Left cardiac atrium (tissue), 4 donors: ENCODE data around the gene JDP2. TPM values are rescaled to one million over a fixed set of nuclear protein-coding genes. Genes with fewer than 3 reads are reported as not detected.

Experiments used
- ATAC-seq, 2 donors: fragments of 200-7000 bp; cut with Tn5 transposase; one replicate each; pipeline ENCODE4 v1.9.1; 2020; ENCODE audit warnings: mild to moderate bottlenecking in 2 of 2, moderate library complexity in 2 of 2
- DNase-seq: peaks from one replicate; pipeline ENCODE4 v3.0.0-alpha.2; 2020
- intact Hi-C, 2 donors: fragments of 100-400 bp; cut with DNase I; formaldehyde crosslinking; loops; one replicate each; pipeline versions ENCODE4 v1.14.1 to v1.15.1; 2022 to 2023
- total RNA-seq, 2 donors: library from RNA; stranded (reverse); fragmentation: NEBNext Ultra II Directional; extraction: Animal tissue kit (Norgen Biotek cat#: 25700); gene quantifications; one replicate each; pipeline ENCODE4 v1.2.1, GENCODE V29; 2021
- donor health status: DM: no; HTN: yes; CAD: no.
- donor health status: DM: no; HTN: yes; CAD: no; lungs with severe emphysema.
- donor health status: DM: yes; HTN: yes; CAD: no.
- donor health status: Dilated cardiomyopathy.

Gene JDP2
- total RNA-seq, 2 donors from 2014 or later = 30.5 to 32.7 TPM

DNA sequence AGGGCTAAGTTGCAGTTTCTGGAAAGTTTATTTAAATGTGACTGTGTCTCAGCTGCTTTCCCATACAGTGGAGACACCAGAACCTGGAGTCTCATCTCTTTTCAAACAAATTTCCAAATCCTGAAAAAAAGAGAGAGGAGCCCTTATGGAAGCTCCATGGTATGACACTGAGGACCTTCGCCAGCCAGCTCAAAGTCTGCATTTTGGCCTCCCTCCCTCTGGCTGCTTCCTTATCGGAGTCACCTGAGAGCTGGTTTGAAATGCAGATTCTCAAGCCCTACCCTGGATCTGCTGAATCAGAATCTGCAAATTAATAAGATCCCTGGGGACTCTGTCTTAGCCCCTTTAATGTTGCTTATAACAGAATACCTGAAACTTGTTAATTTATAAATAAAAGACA is 21.7 kb upstream of the JDP2 start:
- DNase-seq (no peak), ATAC-seq (no peak)
- intact Hi-C loops = no loop called here

DNA sequence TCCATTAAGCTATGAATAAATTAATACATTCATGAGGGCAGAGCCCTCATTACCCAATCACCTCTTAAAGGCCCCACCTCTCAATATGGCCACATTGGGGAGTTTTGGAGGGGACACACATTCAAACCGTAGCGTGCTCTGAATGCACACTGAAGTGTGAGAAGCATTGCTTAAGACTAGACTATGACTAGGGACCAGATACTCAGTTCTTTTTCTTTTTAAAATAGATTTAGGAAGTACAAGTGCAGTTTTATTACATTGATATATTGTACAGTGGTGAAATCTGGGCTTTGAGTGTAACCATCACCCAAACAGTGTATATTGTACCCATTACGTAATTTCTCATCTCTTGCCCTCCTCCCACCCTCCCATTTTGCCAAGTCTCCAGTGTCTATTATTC is 21.0 kb upstream of the JDP2 start:
- intact Hi-C loops = no loop called here
- no peak for DNase-seq
- no peak for ATAC-seq

- intact Hi-C loops = no loop called here
- no peak for DNase-seq
Observed at GRCh38 chr14:75409316-75410205, 18.3 kb upstream of the JDP2 start.

GRCh38 chr14:75411214-75411540 is 16.6 kb upstream of the JDP2 start:
- ATAC-seq (peak; percentile 65 to 73), DNase-seq (peak; percentile 41)
- intact Hi-C loops = no loop called here

More at GRCh38 chr14:75409316-75410205, 18.3 kb upstream of the JDP2 start:
- peak in 1 of 2 donors; percentile 50 for ATAC-seq

GRCh38 chr14:75413013-75413412 is 14.8 kb upstream of the JDP2 start:
- DNase-seq (no peak), ATAC-seq (no peak)
- intact Hi-C loops = no loop called here

DNA sequence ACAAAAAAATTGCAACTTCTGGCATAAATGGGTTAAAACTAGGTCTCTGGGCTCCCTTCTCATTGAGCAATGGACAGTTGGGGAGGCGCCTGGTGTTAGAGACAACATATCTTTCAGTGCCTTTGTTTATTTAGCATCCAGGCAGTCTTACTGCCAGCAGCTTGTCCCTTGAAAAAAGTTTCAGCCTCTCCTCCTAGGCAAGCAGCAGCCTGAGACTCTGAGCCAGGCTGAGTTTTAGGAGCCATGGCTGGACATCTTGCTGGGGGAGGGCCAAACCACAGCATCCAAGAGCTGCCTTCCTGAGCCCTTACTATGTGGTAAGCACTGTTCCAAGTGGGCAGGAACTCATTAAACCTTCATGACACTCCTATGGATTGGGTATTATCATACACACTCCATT is 10.1 kb upstream of the JDP2 start:
- ATAC-seq (no peak), DNase-seq (no peak)
- intact Hi-C loops = no loop called here

DNA sequence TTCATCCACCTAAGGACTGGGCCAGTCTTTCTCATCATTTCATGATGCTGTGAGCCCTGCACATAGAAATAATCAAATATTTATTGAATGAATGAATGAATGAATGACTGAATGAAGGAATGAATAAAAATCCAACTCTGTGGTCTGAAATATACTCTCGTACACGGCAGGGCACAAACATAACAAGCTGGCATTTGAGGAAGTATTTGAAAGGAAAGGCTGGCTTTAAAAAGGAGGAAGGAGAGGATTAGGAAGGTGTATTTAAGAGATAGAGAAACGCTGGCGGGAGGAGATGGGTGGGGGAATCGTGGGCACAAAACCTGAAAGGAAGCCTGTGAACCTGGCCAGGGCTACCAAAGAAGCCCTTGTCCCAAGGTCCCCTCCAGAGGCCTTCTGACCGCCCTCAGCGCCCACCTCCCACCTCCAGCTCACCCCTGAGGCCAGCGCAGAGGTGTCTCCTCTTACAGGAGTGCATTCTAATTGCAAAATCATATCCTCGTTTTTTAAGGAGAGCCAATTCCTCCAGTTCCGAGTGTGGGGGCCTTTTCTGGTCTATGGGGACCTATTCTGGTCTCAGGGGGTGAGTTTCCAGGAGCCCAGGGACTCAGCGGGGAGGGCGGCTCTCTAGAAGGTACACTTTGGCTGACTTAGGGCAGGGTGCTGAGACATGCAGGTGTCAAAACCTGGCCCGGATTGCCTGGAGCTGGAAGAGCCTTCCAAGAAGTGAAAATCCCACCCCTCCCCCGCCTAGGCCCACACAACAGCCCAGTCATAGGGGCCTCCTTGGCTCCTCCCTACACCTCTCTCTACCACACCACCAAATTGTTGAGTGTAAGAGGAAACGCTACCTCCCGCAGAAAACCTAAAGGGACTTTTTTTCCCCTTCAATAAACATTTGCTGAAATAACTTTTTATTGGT is 8.7 kb upstream of the JDP2 start:
- ATAC-seq (peak; percentile 12 to 65), DNase-seq (no peak)
- intact Hi-C loops = no loop called here

- intact Hi-C loops = no loop called here
- ATAC-seq = peak; percentile 62 to 71
- DNase-seq = no peak
Observed at GRCh38 chr14:75422169-75422568, 5.7 kb upstream of the JDP2 start.

DNA sequence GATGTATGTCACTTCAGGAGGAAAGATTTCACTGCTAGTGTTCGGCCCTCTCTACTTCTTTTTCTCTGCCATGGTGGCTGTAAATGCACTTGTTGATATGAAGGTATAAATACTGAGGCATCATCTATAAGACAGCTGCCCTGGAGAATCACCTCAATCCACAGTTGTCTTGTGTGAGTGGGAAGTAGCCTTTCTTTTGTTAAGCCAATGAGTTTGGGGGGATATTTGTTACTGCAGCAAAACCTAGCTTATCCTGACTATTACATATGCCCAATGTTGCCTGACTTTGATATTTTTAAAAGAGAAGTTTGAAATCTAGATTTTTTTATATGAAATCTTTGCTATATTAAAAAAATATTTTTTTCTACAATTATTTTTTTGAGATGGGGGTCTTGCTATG is 3.3 kb upstream of the JDP2 start:
- intact Hi-C loops = no loop called here
- ATAC-seq = no peak
- DNase-seq = no peak

GRCh38 chr14:75425446-75425845 is 2.4 kb upstream of the JDP2 start:
- ATAC-seq = no peak
- DNase-seq = no peak
- intact Hi-C loops = loop anchor here in 1 of 2 donors (5.0 kb wide), 1 partner anchor 113 kb away; no protein-coding TSS in a partner anchor

DNA sequence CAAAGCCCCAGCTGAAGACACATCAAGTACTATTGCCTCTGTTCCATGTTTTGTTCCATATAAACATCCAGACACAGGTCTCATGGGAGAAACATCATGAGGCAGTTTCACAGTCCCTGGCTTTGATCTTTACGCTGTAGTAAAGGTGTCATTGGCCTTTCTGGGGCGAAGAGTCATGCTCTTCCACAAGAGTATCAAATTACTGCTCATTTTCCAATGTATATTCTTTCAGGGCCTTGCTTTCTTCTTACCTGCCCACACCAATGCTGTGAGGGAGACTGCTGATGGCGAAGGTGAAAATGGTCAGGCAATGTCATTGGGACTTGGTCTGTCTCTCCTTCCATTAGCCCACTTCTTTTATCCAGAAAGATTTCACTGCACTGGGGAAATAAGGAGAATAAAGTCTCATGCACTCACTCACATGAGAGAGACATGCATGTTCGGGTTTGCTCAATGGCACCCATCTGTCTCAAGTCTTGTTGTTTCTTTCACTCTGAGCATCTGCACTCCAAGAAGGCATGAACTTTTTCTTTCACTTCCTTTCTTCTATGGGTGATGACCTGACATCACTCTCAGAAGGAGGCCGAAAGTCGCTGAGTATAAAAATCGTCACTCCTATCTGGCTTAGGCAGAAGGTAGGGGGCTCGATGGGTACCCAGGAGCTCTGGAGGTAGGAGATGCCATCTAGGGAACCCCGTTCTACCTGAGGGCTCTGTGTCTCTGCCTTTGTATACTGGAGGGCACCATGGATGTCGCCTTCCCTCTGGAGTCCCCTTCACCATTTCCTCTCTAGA is 1.3 kb upstream of the JDP2 start:
- no peak for ATAC-seq
- no peak for DNase-seq
- intact Hi-C loops = loop anchor here in 1 of 2 donors (5.0 kb wide), 1 partner anchor 114 kb away; no protein-coding TSS in a partner anchor

DNA sequence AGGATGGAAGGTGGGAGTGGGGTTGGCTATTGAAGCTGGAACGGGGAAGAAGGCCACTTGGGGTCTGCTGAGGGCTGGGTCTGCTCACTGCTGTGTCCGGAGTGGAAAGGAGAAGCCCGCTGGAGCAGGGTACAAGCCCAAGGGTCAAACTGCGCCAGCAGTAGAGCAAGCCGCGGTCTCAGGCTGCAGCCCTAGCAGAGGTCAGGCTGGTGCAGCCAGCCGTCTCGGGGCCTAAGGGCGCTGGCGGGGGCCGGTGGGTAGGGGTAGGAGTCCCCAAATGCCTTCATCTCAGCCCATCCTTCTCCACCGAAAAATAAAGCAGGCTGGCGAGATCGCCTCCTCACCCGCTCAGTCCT is 718 bp upstream of the JDP2 start:
- intact Hi-C loops = loop anchor here in 1 of 2 donors (5.0 kb wide), 1 partner anchor 115 kb away; no protein-coding TSS in a partner anchor

DNA sequence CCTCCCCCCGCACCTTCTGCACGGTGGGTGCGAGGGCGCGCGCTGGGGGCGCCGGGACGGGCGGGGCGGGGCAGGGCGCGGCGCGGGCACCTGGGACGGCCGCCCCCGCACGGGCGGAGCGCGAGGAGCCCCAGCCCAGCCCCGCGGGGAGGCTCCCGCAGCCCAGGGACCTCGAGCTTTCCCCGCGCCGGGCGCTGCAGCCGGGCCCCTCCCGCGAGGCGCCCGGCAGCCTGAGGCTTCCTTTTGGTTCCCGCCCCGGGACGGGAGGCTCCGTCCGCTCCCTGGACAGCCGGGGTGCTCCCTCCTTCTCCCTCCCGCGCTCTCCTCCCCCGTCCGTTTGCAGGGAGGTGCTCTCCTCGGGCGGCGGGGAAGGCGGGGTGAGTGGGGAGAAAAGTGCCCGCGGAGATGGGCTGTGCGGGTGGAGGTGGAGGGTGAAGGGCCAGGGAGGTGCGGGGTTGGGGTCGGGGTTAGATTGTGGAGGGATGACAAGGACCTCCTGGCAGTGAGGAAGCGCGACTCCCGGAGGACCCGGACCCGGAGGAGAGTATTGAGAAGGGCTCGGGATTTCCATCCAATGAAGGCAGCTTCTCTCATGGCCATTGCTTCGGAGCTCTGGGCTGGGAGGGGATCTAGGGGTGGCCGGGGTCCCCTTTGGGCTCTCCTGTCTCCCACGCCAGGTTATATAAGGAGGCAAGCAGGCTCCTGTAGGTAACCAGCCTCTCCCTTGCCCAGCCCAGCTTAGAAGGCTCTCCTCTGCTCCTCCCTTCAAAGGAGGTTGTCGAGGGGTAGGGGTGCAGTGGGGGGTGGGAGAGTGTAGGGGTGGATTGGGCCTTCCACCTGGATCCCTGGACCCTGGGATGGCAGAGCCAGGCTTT is 645 bp downstream of the JDP2 start:
- intact Hi-C loops = loop anchor here in 1 of 2 donors (5.0 kb wide), 1 partner anchor 116 kb away; no protein-coding TSS in a partner anchor
- ATAC-seq (peak; percentile 17 to 30), DNase-seq (peak; percentile 64)

More for the DNA sequence above, 718 bp upstream of the JDP2 start:
- ATAC-seq (peak; percentile 24 to 28), DNase-seq (no peak)

DNA sequence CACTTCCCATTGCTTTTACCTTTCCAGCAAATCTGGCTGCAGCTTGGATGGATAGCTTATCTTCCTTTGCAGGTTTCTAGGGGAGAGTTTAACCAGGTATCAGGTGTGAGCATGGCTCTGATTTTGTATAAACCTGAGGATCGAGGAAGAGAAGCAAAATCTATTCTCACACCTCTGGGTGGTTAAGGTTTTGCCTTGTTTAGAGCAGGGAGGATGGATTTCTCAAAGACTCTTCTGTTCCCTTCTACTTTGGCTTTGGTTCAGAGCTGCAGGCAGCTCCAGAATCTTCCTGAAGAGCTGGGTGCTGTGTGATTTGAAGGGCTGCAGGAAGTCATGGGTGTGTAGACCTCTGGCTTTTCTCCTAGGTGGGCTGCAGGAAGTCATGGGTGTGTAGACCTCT is 1.7 kb downstream of the JDP2 start:
- DNase-seq (no peak), ATAC-seq (no peak)
- intact Hi-C loops = loop anchor here in 1 of 2 donors (5.0 kb wide), 1 partner anchor 117 kb away; no protein-coding TSS in a partner anchor

DNA sequence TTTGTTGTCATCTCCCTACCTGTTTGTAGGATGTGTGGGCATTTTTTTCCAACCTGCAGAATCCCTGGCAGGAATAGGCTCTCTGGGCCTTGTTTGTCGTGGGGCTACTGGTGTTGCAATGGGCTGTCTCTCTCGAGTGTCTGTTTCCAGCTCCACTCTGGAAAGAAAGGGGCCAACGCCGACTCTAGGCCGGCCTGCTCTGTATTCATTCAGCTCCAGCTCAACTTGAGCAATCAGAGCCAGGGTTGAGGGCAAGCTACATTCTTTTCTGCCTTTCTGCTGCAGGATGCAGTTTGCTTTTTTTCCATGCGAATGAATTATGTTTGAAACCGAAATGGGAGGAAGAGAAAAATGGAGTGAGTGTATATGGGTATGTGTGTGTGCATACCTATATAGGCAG is 2.3 kb downstream of the JDP2 start:
- peak; percentile 52 for DNase-seq
- intact Hi-C loops = loop anchor here in 1 of 2 donors (5.0 kb wide), 1 partner anchor 37 kb away; no protein-coding TSS in a partner anchor
- peak in 1 of 2 donors; percentile 16 for ATAC-seq

DNA sequence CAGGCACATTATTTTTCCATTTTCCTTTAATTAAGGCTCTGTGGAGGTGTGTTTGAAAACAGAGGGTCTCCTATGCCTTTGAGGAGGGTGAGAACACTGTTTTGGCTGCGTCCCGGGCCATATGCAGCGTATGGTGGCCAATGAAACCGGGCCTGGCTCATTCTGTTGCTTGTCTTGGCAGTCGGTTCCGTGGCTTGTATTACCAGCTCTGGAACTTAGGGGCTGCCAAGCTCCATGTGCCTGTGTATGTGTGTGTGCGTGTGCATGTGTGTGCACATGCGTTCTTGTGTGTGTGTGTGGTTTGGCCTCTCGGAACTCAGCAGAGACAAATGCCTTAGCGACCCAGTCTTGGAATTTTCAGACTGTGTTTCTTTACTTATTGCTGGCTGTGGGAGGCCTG is 2.7 kb downstream of the JDP2 start:
- DNase-seq = peak; percentile 57
- ATAC-seq = peak in 1 of 2 donors; percentile 12
- intact Hi-C loops = loop anchor here in 1 of 2 donors (5.0 kb wide), 1 partner anchor 37 kb away; no protein-coding TSS in a partner anchor

GRCh38 chr14:75430976-75431375 is 3.2 kb downstream of the JDP2 start:
- no peak for DNase-seq
- no peak for ATAC-seq
- intact Hi-C loops = loop anchor here in 1 of 2 donors (5.0 kb wide), 1 partner anchor 36 kb away; no protein-coding TSS in a partner anchor

DNA sequence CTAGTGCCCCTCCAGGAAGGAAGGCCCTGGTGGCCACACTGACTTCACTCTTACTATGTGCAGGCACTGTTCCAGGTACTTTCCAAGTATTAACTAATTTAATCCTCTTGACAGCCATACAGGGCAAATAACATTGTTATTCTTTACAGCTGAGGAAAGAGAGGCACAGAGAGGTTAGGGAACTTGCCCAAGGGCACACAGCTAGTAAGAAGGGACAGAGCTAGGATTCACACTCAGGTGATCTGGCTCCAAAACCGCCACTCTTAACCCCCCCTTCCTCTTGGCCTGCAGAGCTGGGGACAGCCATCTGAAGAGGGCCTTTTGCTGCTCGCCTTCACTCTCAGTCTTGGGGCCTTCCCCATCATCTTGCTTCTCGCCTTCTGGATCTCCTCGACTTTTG is 4.0 kb downstream of the JDP2 start:
- DNase-seq (no peak), ATAC-seq (no peak)
- intact Hi-C loops = loop anchor here in 1 of 2 donors (5.0 kb wide), 1 partner anchor 35 kb away; no protein-coding TSS in a partner anchor
